Epidermal melanocyte (primary cell): ENCODE results near the gene GGT7.
"Not testable (repeated sequence)": the region's sequence is repeated elsewhere in the genome, so short reads cannot be mapped to it uniquely, and the experiment has no call there.

Source experiments
- DNase-seq: peaks from one replicate; pipeline ENCODE4 v3.0.0; 2011; ENCODE audit warnings: low spot score; ENCODE audit not compliant: insufficient read length

The GGT7 gene

DNA sequence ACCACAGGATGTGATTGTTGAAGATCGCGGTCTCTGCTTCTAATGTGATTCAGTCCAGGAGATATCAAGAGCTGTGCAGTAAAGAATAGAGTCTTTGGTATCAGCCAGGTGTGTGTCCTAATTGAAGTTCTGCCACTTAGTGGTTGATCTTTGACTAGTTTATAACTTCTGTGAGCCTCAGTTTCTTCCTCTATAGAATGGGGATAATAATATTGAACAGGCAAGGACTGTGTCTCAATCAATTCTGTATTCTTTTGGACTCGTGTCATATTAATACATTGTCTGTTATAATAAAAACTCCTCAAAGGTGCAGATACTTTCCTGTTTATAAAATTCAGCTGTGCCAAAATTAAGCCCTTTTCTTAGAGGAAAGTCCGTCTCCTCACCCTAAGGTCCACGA, 24.1 kb downstream of the GGT7 start:
- DNase-seq: no peak

DNA sequence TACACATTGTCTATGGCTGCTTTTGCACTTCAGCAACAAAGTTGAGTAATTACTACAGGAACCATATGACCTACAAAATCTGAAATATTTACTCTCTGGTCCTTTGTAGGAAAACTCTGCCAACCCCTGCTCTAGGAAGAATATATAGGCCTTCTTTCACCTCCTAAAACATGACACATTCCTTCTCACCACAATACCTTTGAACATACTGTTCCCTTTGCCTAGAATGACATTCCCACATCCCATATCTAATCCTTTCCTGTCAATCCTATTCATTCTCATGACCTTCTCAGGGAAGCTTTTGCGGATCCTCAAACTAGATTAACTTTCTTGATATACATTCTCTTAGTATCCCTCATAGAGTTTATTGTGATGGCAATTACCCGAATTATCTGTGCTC, 29.2 kb downstream of the GGT7 start:
- DNase-seq: no peak

DNA sequence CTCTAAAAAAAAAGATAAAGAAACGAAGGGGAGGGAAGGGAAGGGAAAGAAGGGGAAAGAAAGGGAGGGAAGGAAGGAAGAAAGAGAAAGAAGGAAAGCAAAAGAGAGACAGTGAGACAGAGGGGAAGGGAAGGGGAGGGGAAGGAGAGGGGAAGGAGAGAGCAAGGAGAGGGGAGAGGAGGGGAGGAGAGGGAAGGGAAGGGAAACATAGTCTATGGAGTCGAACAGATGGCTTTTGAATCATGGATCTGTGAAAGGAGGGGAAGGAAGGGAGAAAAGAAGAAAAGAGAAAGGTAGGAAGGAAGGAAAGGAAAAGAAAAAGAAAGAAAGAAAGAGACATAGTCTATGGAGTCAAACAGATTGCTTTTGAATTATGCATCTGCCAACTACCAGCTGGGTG, 30.5 kb downstream of the GGT7 start:
- DNase-seq: no peak

DNA sequence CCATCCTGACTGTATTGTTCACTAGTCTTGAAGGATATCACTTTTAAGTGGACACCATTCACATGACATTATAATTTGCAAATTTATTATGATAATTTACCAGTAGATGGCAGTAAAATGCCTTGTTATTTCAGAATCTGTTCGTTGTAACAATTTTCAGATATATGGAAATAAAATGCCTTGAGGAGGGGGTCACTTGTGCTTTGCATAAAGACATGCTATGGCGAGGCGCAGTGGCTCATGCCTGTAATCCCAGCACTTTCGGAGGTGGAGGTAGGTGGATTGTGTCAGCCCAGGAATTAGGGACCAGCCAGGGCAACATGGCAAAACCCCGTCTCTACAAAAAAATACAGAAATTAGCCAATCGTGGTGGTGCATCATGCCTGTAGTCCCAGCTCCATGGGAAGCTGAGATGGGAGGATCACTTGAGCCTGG, 38.2 kb downstream of the GGT7 start:
- DNase-seq: peak; percentile 60

DNA sequence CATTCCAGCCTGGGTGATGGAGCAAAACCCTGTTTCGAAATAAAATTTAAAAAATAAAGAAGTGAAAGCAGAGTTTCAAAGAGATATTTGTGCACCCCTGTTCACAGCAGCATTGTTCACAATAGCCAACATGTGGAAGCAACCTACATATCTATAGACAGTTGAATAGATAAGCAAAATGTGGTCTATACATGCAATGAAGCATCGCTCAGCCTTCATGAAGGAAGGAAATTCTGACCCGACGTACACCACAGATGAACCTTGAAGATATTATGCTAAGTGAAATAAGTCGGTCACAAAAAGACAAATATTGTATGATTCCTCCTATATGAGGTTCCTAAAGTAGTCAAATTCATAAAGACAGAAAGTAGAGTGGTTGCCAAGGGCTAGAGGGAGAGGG, 40.7 kb downstream of the GGT7 start:
- DNase-seq: no peak

DNA sequence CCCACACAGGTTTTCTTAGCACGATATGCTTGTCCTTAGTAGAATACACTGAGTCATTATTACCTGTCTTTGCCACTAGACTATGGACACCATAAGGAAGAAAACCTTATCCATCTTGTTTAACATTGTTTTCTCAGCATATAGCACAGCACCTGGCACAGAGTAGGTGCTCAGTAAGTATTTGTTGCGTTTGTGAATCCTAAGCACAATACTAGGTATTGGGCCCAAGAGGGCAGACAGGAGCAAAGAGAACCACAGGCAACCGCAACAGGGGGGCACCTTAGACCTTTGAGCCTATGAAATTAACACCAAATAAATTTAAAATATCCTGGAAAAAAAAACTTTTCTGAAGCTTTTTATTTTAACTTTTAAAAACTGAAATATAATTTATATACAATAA, 43.5 kb downstream of the GGT7 start:
- DNase-seq: no peak

DNA sequence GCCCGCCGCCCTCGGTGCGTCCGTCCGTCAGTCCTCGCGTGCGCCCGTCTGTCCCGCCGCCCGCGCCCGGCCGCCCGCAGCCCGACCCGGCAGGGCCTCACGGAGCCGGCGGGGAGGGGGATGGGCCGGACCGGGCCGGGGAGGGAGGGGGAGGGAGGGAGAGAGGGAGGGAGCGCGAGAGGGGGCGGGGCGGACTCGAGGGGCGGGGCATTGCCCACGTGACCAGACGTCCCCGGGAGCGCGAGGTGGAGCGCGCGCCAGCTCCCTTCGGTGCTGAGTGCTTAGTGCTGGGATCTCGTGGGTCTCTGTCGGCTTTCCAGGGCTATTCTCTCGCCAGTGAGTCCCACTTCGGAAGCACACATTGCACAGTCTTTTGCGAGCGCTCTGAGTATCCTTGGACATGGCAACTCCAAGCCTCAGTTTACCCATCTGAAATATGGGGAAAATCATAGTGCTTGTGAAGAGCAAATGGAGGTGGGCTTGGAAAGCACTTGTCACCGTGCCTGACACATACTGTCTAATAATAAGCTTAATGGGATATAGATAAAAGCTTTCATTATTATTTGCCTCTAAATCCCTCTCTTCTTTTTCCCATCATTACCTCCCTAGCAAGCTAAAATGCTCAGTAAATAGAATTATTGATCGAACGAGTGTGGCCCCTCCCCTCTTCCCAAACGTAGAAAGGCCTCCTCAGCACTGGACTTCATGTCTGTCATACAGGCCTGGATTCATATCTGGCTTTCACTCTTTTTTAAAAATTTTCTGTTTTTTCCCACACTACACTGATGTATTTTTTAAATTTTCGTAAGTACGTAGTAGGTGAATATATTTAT, 46.9 kb downstream of the GGT7 start, which contains the start of gene NCOA6:
Gene NCOA6, minus strand, starts transcription at position 122 of the 833 bp plus-strand sequence. CDS start 43,296 bp downstream, outside the sequence.
- DNase-seq: peak; percentile 63

DNA sequence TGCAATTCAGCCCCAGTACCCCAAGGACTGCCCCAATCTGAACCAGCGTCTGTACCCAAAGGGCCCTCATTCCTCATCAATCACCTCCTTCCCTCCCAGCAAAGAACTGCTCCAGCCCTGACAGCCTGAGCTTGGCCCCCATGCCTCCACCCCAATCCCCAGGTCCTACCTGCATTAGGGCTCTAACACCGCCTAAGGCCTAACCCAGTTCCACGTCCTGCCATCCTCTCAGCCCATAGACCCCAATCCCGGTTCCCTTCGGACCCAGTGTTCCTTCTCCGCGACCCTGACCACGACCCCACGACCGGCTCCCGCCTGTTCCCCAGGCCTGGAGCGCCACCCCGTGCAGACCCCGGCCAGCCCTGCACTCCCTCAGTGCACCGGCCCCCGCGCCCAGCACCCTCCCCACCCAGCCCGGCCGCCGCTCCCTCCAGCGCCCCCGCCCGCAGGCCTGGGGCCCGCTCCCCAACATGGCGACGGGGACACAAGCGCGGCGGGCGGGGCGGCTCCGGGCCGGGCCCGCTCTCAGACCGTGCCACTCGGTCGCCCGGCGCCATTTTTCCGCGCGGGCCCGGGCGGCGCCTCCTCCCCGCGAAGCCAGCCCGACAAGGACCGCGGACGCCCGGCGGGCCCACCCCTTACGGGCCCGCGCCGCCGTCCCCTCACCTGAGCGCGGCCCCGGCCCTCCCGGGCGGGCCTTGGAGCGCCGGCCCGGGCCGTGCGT, 47.7 kb downstream of the GGT7 start:
- no peak for DNase-seq

DNA sequence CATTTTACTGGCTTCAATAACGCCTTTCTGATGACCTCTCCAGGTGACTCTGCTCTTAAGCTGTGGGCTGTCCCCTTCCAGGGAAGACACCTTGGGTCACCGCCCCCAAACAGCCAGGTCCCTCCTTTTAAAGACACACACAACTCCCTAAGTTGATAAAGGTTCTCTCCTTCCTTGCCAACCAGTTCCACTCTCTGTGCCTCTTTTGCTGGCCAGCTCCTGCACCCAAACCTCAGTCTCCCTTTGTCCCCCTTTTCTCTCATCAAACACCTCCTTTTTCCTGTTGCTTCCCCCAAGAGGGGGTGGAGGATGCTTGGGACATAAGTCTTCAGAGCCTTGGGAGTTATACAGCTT, 48.2 kb downstream of the GGT7 start:
- DNase-seq: no peak

DNA sequence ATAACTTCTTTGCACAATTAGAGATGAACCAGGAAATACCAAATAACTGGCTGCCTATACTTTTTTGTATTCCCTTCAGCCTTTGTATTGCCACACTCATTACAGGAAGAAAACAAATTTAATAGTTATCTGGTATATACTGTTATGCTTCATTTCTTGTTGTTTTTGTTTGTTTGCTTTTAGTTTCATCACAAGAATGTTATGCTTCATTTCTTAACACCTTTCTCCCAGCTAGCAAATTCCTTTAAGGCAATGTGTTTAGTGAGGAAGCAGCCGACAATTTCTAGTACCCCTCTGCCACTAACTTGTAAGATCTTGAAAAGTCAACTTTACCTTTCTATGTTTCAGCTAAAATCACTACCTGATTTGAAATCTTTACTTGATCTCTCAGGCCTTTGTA, 48.6 kb downstream of the GGT7 start:
- no peak for DNase-seq

DNA sequence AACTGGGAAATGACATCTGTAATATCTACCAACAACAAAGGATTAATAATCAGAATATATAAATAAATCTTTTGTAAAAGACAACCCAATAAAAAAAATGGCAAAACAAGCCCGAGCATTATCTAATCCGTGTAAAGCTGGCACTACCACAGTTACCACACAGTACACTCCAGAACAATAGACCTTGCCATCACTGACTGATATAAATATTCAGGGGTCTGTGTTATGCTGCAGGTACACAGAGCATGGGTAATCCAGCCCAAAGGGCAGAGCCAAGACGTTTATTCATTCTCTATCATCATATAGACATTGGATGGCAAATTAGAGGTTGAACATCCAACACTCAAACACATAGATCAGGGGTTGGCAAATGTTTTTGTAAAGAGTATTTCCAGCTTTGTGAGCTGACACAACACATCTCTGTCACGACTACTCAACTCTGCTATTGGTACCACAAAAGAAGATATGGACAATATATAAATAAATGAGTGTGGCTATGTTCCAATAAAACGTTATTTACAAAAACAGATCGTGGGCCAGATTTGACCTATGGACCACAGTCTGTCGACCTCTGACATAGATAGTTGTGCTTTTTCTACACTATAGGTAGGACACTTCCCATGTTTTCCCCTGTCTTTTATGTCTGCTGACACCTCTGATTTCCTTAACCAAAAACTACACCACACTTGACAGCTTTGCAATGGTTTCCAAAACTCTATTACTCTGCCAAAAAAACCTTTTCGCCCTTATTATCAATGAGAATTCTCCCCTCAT, 51.7 kb downstream of the GGT7 start:
- no peak for DNase-seq

DNA sequence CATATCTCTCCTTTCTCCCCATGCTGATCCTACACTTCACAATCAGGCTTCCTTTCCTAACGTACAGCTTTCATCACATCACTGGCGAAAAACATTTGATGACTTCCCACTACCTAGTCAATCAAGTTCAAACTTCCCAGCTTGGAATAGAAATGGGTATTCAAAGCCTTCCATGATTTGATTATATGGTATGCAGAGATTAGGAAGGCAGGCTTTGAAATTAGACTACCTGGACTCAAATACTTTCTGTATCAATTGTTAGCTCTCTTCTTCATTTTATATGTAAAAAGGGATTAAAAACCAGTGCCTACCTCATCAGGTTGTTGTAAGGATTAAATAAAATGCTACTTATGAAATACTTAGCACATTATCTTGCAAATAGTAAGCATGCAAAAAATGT, 54.9 kb downstream of the GGT7 start:
- no peak for DNase-seq

DNA sequence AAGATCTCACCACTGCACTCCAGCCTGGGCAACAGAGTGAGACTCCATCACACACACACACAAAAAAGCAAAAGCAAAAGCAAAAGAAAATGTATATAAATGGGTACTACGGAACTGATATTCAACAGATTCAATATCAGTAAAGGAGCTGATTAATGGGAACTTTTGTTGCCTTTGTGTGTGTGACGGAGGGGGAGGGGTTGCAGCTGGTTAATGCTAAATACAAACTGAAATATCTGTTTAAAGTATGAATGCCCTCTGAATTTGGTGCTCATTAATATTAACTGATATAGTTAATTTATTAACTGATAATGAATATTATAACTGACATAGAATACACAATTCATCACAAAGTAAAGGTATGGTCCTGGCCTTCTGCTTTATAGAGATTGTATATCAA, 55.6 kb downstream of the GGT7 start:
- DNase-seq: no peak

DNA sequence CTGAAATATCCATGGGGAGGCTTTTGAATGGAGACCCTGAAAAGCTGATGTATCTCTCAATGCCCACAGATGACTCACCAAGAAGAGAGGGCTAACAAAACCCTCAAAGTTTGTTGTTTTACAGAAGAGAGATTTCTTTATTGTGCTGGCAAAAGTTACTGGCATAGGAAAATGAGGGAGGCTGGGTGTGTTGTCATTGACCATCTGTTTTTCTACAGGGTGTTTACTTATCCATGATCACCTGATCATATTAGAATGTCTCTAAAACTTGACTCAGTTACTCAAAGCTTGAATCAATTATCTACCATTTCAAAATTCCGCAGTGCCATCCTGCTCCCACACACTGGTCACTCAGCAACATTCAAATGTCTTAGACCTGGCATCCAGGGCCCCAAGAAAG, 57.0 kb downstream of the GGT7 start:
- DNase-seq: no peak

DNA sequence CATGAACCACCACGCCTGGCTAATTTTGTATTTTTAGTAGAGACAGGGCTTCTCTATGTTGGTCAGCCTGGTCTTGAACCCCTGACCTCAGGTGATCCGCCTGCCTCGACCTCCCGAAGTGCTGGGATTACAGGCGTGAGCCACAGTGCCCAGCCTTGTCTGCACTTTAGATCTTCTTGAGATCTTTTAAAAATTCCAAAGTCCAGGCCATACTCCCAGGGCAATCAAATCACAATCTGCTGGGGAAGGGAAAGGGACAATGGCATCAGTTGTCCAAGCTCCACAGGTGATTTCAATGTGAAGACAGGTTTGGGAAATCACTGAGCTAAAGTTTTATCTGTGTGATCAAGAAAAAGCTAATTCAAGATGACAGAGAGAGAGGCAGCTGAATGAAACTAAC, 64.1 kb downstream of the GGT7 start:
- no peak for DNase-seq

DNA sequence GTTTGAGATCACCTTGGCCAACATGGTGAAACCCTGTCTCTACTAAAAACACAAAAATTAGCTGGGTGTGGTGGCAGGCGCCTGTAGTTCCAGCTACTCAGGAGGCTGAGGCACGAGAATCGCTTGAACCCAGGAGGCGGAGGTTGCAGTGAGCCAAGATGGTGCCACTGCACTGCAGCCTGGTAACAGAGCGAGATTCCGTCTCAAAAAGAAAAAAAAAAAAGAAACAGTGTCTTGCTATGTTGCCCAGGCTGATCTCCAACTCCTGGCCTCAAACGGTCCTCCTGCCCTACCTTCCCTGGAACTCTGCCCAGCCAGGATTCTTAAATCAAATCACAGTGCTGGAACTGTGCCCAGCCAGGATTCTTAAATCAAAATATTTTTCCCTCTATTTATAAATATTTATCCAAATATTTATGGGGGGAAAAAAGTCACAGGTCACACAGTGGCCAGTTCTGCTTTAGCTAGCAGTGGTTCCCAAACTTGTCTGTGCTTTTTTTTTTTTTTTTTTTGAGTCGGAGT, 64.7 kb downstream of the GGT7 start:
- not testable (repeated sequence) for DNase-seq

DNA sequence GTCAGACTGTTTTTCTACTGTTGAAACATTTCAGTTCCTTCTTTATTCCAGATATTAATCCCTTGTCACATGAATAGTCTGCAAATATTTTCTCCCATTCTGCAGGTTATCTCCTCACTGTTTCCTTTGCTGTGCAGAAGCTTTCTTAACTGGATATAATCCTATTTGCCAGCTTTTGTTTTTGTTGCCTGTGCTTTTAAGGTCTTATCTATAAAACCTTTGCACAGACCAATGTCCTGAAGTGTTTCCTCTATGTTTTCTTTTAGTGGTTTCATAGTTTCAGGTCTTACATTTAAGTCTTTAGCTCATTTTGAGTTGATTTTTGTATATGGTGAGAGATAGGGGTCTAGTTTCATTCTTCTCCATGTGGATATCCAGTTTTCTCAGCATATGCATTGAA, 66.4 kb downstream of the GGT7 start:
- no peak for DNase-seq

DNA sequence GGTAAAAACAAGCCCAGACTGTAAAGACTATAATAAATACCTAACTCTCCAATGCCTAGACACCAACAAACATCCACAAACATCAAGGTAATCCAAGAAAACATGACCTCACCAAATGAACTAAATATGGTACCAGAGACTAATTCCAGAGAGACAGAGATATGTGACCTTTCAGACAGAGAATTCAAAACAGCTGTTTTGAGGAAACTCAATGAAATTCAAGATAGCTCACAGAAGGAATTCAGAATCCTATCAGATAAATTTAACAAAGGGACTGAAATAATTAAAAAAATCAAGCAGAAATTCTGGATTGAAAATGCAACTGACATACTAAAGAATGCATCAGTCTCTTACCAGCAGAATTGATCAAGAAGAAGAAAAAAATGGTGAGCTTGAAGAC, 73.8 kb downstream of the GGT7 start:
- DNase-seq: no peak

DNA sequence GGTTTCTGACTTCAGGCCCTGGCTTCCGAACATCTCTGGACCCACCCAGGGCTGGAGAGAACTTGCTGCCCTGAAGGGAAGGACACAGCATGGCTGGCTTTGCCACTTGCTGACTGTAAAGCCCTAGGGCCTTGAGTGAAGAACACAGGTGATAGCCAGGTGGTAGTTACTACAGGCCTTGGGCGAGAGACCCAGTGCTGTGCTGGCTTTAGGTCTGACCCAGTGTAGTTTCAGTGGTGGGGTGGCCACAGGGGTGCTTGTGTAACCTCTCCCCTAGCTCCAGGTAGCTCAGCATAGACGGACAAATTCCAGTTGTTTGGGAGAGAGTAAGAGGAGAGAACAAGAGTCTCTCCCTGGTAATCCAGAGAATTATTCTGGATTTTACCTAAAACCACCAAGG, 74.3 kb downstream of the GGT7 start:
- no peak for DNase-seq

DNA sequence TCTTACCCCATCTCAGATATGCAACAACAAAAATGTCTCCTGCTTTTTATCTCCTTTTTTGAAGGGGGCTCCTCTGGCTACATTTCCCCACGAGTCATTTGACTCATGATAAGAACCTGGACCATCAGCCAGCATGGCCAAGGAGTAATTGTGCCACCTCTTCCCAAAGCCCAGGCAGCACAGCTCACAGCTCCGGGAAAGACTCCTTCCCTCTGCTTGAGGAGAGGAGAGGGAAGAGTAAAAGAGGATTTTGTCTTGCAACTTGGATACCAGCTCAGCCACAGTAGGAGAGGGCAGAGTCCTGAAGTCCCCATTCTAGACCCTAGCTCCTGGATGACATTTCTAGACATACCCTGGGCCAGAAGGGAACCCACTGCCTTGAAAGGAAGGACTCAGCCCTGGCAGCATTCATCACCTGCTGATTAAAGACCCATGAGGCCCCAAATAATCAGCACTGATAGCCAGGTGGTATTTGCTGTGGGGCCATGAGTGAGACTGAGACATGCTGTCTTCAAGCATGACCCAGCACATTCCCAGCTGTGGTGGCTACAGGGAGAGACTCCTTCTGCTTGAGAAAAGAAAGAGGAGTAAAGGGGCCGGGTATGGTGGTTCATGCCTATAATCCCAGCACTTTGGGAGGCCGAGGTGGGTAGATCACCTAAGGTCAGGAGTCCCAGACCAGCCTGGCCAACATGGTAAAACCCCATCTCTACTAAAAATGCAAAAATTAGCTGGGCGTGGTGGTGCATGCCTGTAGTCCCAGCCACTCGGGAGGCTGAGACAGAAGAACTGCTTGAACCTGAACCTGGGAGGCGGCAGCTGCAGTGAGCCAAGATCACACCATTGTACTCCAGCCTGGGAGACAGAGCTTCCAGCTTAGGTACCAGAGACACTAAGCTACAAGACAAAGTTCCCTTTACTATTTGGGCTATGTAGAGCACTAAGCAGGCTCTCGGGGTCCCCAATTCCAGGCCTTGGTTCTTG, 75.4 kb downstream of the GGT7 start:
- DNase-seq: no peak
